ENCODE measurements around the gene DPH2.

The DPH2 gene

DNA sequence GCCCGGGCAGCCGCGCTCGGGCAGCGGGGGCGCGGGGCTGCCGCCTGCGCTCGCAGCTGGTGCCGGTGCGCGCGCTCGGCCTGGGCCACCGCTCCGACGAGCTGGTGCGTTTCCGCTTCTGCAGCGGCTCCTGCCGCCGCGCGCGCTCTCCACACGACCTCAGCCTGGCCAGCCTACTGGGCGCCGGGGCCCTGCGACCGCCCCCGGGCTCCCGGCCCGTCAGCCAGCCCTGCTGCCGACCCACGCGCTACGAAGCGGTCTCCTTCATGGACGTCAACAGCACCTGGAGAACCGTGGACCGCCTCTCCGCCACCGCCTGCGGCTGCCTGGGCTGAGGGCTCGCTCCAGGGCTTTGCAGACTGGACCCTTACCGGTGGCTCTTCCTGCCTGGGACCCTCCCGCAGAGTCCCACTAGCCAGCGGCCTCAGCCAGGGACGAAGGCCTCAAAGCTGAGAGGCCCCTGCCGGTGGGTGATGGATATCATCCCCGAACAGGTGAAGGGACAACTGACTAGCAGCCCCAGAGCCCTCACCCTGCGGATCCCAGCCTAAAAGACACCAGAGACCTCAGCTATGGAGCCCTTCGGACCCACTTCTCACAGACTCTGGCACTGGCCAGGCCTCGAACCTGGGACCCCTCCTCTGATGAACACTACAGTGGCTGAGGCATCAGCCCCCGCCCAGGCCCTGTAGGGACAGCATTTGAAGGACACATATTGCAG is 33.2 kb upstream of the DPH2 start:
- Mint-ChIP-seq H3K36me3 (no peaks in the 10 kb centered on the region), H3K27me3 (peaks cover 9% of the 10 kb centered on the region), H3K9me3 (ENCODE audit: low read depth) (no peaks in the 10 kb centered on the region), H3K4me1 (ENCODE audit: low read depth) (peaks cover 21% of the 10 kb centered on the region), H3K4me3 (peak overlapping the region; percentile 77), H3K27ac (no peak overlapping the region)

DNA sequence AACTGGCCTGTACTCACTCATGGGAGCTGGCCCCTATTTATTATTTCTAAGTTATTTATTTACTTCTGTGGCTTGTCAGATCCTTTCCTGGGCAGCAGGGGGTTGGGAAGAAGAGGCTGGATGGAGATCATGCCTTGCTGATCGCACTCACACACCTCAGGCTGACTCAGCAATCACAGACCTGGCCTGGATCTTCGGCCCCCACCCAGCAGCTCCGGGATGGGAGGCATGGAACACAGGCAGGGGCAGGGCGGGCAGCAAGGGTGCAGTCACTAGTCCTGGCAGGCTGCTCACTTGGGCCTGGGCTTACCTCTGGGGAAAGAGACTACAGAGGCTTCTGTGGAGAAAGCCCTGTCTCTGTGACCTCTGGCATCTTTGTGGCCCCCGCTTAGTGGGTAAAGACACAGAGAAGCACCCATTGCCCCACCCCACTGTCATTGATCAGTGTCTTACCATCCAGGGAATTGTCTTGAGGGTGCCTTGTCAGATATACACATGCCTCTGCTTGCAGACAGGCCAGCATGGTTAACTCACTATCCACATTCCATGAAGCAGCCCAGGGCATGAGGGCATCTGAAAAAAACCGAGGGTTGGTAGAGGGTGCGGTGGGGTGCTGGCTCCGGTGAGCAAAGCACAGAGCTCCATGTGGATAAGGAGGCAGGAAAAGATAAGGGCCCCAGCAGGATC is 32.5 kb upstream of the DPH2 start:
- peaks cover 21% of the 10 kb centered on the region for H3K4me1 Mint-ChIP-seq (ENCODE audit: low read depth)
- H3K27ac Mint-ChIP-seq: no peak overlapping the region
- H3K9me3 Mint-ChIP-seq (ENCODE audit: low read depth): no peaks in the 10 kb centered on the region
- no peaks in the 10 kb centered on the region for H3K36me3 Mint-ChIP-seq
- peak overlapping the region; percentile 77 for H3K4me3 Mint-ChIP-seq
- H3K27me3 Mint-ChIP-seq: peaks cover 9% of the 10 kb centered on the region

DNA sequence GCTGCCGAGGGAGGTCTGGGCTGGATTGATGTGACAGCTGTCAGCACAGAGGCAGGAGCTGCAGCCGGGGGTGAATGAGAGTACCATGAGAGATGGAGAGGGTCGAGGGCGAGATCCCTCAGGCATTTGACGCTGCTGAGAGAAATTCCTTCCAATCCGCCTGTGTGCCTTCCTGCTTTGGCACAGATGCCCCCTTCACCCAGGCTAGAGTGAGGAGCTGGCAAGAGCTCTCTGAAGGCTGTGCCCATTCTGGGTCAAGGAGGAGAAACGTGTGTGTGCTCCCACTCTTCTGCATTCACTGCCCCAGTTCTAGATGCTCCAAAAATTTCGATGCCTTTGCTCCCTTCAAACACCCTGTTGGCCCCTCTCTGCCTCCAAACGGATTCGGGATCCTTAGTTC is 31.4 kb upstream of the DPH2 start:
- Mint-ChIP-seq H3K4me3 (no peak overlapping the region), H3K36me3 (no peaks in the 10 kb centered on the region), H3K4me1 (ENCODE audit: low read depth) (peaks cover 22% of the 10 kb centered on the region), H3K27ac (no peak overlapping the region), H3K27me3 (peaks cover 4% of the 10 kb centered on the region), H3K9me3 (ENCODE audit: low read depth) (no peaks in the 10 kb centered on the region)

GRCh38 chr1:43938892-43939587 is 30.8 kb upstream of the DPH2 start:
- Mint-ChIP-seq H3K27me3 (peaks cover 1% of the 10 kb centered on the region), H3K4me3 (no peak overlapping the region), H3K27ac (no peak overlapping the region), H3K36me3 (no peaks in the 10 kb centered on the region), H3K9me3 (ENCODE audit: low read depth) (no peaks in the 10 kb centered on the region), H3K4me1 (ENCODE audit: low read depth) (peaks cover 20% of the 10 kb centered on the region)

DNA sequence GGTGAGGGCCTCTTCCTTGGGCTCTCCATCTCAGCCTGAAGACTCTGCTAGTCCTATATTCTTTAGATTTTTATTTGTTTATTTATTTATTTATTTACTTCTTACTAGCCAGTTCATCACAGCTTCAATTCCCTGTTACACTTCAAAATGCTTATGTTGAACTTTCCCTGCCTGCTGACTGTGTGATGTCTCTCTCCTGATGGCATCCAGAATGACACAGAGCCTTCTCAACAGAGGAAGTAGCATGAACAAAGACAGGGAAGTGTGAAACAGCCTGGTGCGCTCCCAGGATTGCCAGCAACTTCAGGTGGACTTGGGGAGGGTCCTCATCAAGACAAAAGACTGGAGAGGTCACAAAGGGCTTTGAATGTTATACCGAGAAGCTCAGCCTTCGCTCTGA is 27.4 kb upstream of the DPH2 start:
- Mint-ChIP-seq H3K4me3 (no peak overlapping the region), H3K27ac (no peak overlapping the region), H3K36me3 (no peaks in the 10 kb centered on the region), H3K27me3 (no peaks in the 10 kb centered on the region), H3K4me1 (ENCODE audit: low read depth) (peaks cover 23% of the 10 kb centered on the region), H3K9me3 (ENCODE audit: low read depth) (no peaks in the 10 kb centered on the region)

- peak overlapping the region; percentile 95 for H3K4me3 Mint-ChIP-seq
- H3K4me1 Mint-ChIP-seq (ENCODE audit: low read depth): peaks cover 42% of the 10 kb centered on the region
- no peaks in the 10 kb centered on the region for H3K27me3 Mint-ChIP-seq
- no peaks in the 10 kb centered on the region for H3K36me3 Mint-ChIP-seq
- no peaks in the 10 kb centered on the region for H3K9me3 Mint-ChIP-seq (ENCODE audit: low read depth)
- H3K27ac Mint-ChIP-seq: peak overlapping the region; percentile 58
These were observed 24.9 kb upstream of the DPH2 start for GRCh38 chr1:43944860-43945259.

DNA sequence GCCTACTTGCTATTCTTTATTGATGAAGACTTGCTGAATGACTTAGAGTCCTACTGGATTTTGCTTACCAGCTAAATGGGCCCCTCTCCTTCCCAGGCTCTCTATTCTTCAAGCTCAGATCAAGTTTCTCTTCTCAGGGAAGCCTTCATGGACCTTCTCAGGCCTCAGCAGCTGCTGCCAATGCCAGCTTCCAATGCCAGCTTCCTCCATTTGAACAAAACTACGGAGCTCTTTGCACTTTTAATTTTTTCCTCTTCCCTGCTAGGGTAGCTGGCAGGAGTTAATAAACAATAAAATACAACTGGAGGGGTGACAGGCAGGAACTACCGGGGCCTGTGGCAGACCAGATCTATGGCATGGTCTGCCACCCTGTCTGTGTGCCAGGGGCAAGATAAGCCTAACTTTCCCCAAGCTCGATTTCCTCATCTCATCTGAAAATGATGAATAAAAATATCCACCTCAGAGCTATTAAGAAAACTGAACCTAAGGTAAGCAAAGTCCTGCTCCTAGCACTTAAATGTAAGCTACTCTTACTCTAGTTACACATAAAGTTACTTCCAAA is 24.1 kb upstream of the DPH2 start:
- H3K27me3 Mint-ChIP-seq: no peaks in the 10 kb centered on the region
- peak overlapping the region; percentile 96 for H3K27ac Mint-ChIP-seq
- H3K4me1 Mint-ChIP-seq (ENCODE audit: low read depth): peaks cover 47% of the 10 kb centered on the region
- no peaks in the 10 kb centered on the region for H3K9me3 Mint-ChIP-seq (ENCODE audit: low read depth)
- H3K36me3 Mint-ChIP-seq: peaks cover 5% of the 10 kb centered on the region
- peak overlapping the region; percentile 95 for H3K4me3 Mint-ChIP-seq

GRCh38 chr1:43946236-43947060 is 23.4 kb upstream of the DPH2 start, which contains the start of gene IPO13:
Gene IPO13 (plus strand): TSS chr1:43946950. CDS start chr1:43947601, 651 bp downstream.
- Mint-ChIP-seq H3K36me3 (peaks cover 5% of the 10 kb centered on the region), H3K27me3 (no peaks in the 10 kb centered on the region), H3K4me1 (ENCODE audit: low read depth) (peaks cover 53% of the 10 kb centered on the region), H3K9me3 (ENCODE audit: low read depth) (no peaks in the 10 kb centered on the region), H3K4me3 (peak within 1 kb of the TSS; percentile 95), H3K27ac (peak within 1 kb of the TSS; percentile 96)

DNA sequence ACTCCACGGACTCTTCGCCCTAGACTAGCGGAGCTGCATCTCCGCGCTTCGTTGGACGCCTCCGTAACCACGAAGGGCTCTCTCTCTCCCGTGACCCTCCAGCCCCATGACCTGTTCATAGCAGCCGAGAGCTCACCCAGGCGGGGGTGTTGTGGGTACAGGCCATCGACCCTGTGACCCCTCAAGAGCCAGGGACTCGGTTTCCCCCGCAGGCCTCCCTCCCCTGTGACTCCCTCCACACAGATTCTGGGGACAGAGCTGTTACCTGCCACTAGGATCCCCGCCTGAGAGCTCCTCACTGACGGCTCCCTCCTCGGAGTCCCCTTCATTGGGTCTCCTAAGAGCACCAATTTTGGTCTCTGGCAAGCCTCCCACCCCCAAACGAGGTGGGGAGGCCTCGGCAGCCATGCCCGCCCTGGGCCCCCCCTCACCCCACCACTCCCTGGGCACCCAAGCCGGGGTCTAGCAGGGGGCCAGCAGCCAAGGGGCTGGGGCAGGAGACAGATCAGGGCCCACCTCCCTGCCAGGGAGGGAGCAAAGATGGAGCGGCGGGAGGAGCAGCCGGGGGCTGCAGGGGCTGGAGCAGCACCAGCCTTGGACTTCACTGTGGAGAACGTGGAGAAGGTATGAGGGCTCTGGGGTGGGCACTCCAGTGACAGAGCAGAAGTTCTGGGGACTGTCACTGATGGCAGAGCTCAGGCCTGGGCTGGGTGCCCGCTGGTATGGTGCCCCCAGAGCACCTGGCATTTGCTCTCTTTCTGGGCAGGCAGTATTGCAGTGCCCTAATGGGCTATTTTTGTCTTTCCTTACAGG is 22.5 kb upstream of the DPH2 start:
- no peaks in the 10 kb centered on the region for H3K27me3 Mint-ChIP-seq
- peaks cover 5% of the 10 kb centered on the region for H3K36me3 Mint-ChIP-seq
- peak overlapping the region; percentile 96 for H3K27ac Mint-ChIP-seq
- peaks cover 57% of the 10 kb centered on the region for H3K4me1 Mint-ChIP-seq (ENCODE audit: low read depth)
- no peaks in the 10 kb centered on the region for H3K9me3 Mint-ChIP-seq (ENCODE audit: low read depth)
- peak overlapping the region; percentile 95 for H3K4me3 Mint-ChIP-seq

- peak overlapping the region; percentile 96 for H3K27ac Mint-ChIP-seq
- peaks cover 5% of the 10 kb centered on the region for H3K36me3 Mint-ChIP-seq
- no peaks in the 10 kb centered on the region for H3K27me3 Mint-ChIP-seq
- H3K4me1 Mint-ChIP-seq (ENCODE audit: low read depth): peaks cover 55% of the 10 kb centered on the region
- peak overlapping the region; percentile 95 for H3K4me3 Mint-ChIP-seq
- no peaks in the 10 kb centered on the region for H3K9me3 Mint-ChIP-seq (ENCODE audit: low read depth)
These were observed 21.9 kb upstream of the DPH2 start for GRCh38 chr1:43947874-43948437.

DNA sequence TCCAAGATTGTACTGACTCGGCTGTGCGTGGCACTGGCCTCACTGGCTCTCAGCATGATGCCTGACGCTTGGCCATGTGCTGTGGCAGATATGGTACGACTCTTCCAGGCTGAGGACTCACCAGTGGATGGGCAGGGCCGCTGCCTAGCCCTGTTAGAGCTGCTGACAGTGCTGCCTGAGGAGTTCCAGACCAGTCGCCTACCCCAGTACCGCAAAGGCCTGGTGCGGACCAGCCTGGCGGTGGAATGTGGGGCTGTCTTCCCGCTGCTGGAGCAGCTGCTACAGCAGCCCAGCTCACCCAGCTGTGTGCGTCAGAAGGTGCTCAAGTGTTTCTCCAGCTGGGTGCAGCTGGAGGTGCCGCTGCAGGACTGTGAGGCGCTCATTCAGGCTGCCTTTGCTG is 20.1 kb upstream of the DPH2 start:
- H3K27ac Mint-ChIP-seq: no peak overlapping the region
- peaks cover 48% of the 10 kb centered on the region for H3K4me1 Mint-ChIP-seq (ENCODE audit: low read depth)
- H3K4me3 Mint-ChIP-seq: no peak overlapping the region
- H3K27me3 Mint-ChIP-seq: no peaks in the 10 kb centered on the region
- no peaks in the 10 kb centered on the region for H3K9me3 Mint-ChIP-seq (ENCODE audit: low read depth)
- H3K36me3 Mint-ChIP-seq: peaks cover 5% of the 10 kb centered on the region

DNA sequence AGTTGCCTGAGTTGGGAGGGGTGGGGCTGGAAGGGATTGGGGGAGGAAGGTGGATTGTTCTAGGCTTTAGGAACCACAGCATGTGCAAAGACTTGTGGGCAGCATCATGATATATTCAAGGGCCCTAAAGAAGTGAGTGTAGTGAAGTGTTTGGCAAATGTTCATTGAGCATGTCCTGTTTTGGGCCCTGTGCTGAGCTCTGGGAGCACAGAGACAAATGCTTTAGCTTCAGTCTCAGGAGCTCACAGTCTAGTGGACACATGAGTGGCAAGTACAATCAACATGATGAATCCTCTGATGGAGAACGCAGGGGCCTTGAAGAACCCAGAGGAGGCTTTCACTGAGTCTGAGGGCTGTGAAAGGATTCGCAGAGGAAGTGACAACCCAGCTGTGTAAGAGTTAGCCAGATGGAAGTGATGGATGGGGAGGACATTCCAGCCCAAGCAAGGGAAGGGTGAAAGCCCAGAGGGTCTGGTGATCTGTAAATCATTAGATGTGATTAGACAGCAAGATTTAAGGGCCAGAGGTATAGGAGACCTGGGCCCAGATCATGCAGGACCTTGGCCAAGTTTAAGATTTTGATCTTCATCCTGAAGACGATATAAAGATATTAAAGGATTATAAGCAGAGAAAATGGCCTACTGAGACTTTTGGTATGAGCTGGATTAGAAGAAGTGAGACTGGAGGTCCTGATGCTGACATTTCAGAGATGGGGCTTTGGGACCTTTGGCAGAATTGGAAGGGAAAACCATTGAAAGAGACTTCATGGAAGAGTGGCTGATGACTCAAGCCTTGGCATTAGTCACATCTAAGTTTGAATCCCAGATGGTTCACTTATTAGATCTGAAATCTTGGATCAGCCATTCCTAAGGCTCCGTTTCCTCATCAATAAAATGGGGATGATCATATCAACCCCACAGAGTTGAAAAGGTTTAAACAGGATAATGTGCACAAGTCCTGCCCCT is 18.5 kb upstream of the DPH2 start:
- H3K27ac Mint-ChIP-seq: no peak overlapping the region
- H3K4me3 Mint-ChIP-seq: no peak overlapping the region
- H3K4me1 Mint-ChIP-seq (ENCODE audit: low read depth): peaks cover 35% of the 10 kb centered on the region
- H3K27me3 Mint-ChIP-seq: no peaks in the 10 kb centered on the region
- no peaks in the 10 kb centered on the region for H3K9me3 Mint-ChIP-seq (ENCODE audit: low read depth)
- peaks cover 5% of the 10 kb centered on the region for H3K36me3 Mint-ChIP-seq
